HepG2 (cell line): ENCODE measurements around the gene GRM1. TPM values are rescaled to one million over a fixed set of nuclear protein-coding genes. Genes with fewer than 3 reads are reported as not detected.

Experiments
- ATAC-seq: fragments of 200-7000 bp; cut with Tn5 transposase; 3 replicates; pipeline ENCODE4 v1.9.1; 2020; ENCODE audit warnings: mild to moderate bottlenecking, moderate library complexity
- BruUV-seq: library from RNA; stranded (reverse); fragments of 400-500 nt; replicated peaks from 2 replicates; lab custom pipeline; 2021; lab: Mats Ljungman, UMichigan
- CTCF ChIA-PET: fragments of 300-600 bp; formaldehyde crosslinking; extraction: SDS; loops from one replicate; lab custom pipeline; 2021; ENCODE audit warnings: low total read pairs, inconsistent platforms, low intra/inter-chr PET ratio; lab: Yijun Ruan, JAX
- POLR2A ChIA-PET: fragments of 350-600 bp; sonication (Branson Sonifier 250); formaldehyde crosslinking; loops from one replicate; lab custom pipeline; 2020; ENCODE audit warnings: antibody characterized with exemption, inconsistent platforms; lab: Yijun Ruan, JAX
- DNase-seq: peaks from one replicate; pipeline ENCODE4 v3.0.0-alpha.2; 2015; ENCODE audit warnings: low spot score
- FAIRE-seq: peaks from 3 replicates; lab custom pipeline; 2011; peaks lifted over from hg19 to GRCh38; lab: Jason Lieb, UNC
- H2AFZ ChIP-seq: one replicate; pipeline ENCODE4 v1.6.1; 2011; ENCODE audit warnings: low read length, inconsistent platforms
- H3K27ac ChIP-seq: fragments of 300-600 bp; 3 replicates; pipeline ENCODE4 v1.8.0; 2011; ENCODE audit warnings: mixed run types, mild to moderate bottlenecking, mixed read lengths, low read length, inconsistent platforms; ENCODE audit not compliant: insufficient read depth; ENCODE audit errors: extremely low read length
- H3K27me3 ChIP-seq, 2 experiments: fragments of 200-600 bp in 1 of 2; 2 replicates in 1 of 2; 3 replicates in 1 of 2; pipeline versions ENCODE4 v1.6.0 to v1.8.0; 2011; ENCODE audit warnings: low read length in 2 of 2, mild to moderate bottlenecking in 2 of 2, moderate library complexity in 2 of 2, inconsistent platforms in 1 of 2; ENCODE audit not compliant: insufficient read depth in 2 of 2, control insufficient read depth in 1 of 2
- H3K36me3 ChIP-seq, 2 experiments: fragments of 200-600 bp in 1 of 2; replicated peaks in 1 of 2; 2 replicates in 1 of 2; 3 replicates in 1 of 2; pipeline versions ENCODE4 v1.5.1 to v1.8.0; 2011; ENCODE audit warnings: low read length in 2 of 2, inconsistent platforms in 1 of 2; ENCODE audit not compliant: insufficient read depth in 2 of 2, control insufficient read depth in 1 of 2
- H3K4me1 ChIP-seq: 2 replicates; pipeline ENCODE4 v1.5.1; 2012; ENCODE audit warnings: low read length, inconsistent platforms; ENCODE audit not compliant: insufficient read depth
- H3K4me2 ChIP-seq: 2 replicates; pipeline ENCODE4 v1.6.0; 2011; ENCODE audit warnings: low read depth, low read length, inconsistent platforms
- H3K4me3 ChIP-seq, 3 experiments: fragments of 200-600 bp in 1 of 3; sonication (generic), shearing (Covaris generic) in 1 of 3; replicated peaks in 1 of 3; 2 replicates each; pipeline ENCODE4 v1.5.1; 2011 to 2016; ENCODE audit warnings: low read length in 3 of 3, inconsistent platforms in 2 of 3, low read depth in 2 of 3, mild to moderate bottlenecking in 2 of 3, control low read depth in 1 of 3, mixed read lengths in 1 of 3; ENCODE audit not compliant: insufficient read depth in 1 of 3
- H3K79me2 ChIP-seq: one replicate; pipeline ENCODE4 v1.6.1; 2011; ENCODE audit warnings: low read length, inconsistent platforms; ENCODE audit not compliant: insufficient read depth
- H3K9ac ChIP-seq: 2 replicates; pipeline ENCODE4 v1.6.0; 2011; ENCODE audit warnings: mild to moderate bottlenecking, low read depth, low read length, inconsistent platforms; ENCODE audit not compliant: insufficient read depth
- H3K9me3 ChIP-seq: 2 replicates; pipeline ENCODE4 v1.5.1; 2012; ENCODE audit warnings: mild to moderate bottlenecking, low read length
- H4K20me1 ChIP-seq: 2 replicates; pipeline ENCODE4 v1.6.0; 2011; ENCODE audit warnings: inconsistent platforms, mild to moderate bottlenecking, low read length, moderate library complexity; ENCODE audit not compliant: insufficient read depth
- CREB1 ChIP-seq, 2 experiments: fragments of 450-650 bp in 1 of 2; IDR thresholded peaks; 2 replicates each; pipeline ENCODE4 v1.6.1; 2016 to 2017; ENCODE audit warnings: control low read depth in 1 of 2, mild to moderate bottlenecking in 1 of 2, missing compliant biosample characterization in 1 of 2, missing genetic modification characterization in 1 of 2
- E2F5 ChIP-seq: sonication (generic); formaldehyde crosslinking; conservative IDR thresholded peaks from 2 replicates; pipeline ENCODE4 v1.4.0; 2020; ENCODE audit warnings: missing genetic modification reagents
- ELK4 ChIP-seq: sonication (generic); formaldehyde crosslinking; IDR thresholded peaks from 2 replicates; pipeline ENCODE4 v1.9.0; 2021; ENCODE audit warnings: missing genetic modification reagents, borderline replicate concordance
- ESRRA ChIP-seq: sonication (generic); formaldehyde crosslinking; IDR thresholded peaks from 2 replicates; pipeline ENCODE4 v1.5.1; 2020; ENCODE audit warnings: mild to moderate bottlenecking, low read depth, missing genetic modification reagents
- KLF6 ChIP-seq: IDR thresholded peaks from 2 replicates; pipeline ENCODE4 v1.8.0; 2016; ENCODE audit warnings: missing biosample characterization, missing genetic modification reagents
- MLX ChIP-seq: IDR thresholded peaks from 2 replicates; pipeline ENCODE4 v1.6.1; 2016
- PHB2 ChIP-seq: fragments of 450-650 bp; IDR thresholded peaks from 2 replicates; pipeline ENCODE4 v1.6.1; 2018; ENCODE audit not compliant: partially characterized antibody
- SIN3A ChIP-seq: IDR thresholded peaks from 2 replicates; pipeline ENCODE4 v1.6.1; 2011; ENCODE audit warnings: low read depth, mild to moderate bottlenecking, control low read depth, low read length, borderline replicate concordance
- ZBTB42 ChIP-seq: sonication (generic); formaldehyde crosslinking; IDR thresholded peaks from 2 replicates; pipeline ENCODE4 v1.5.0; 2020; ENCODE audit warnings: mild to moderate bottlenecking, missing genetic modification reagents
- ZNF383 ChIP-seq: sonication (generic); formaldehyde crosslinking; IDR thresholded peaks from 2 replicates; pipeline ENCODE4 v1.4.0; 2020; ENCODE audit warnings: missing genetic modification reagents, mild to moderate bottlenecking, borderline replicate concordance
- ZNF660 ChIP-seq: sonication (generic); formaldehyde crosslinking; IDR thresholded peaks from 2 replicates; pipeline ENCODE4 v1.5.1; 2020; ENCODE audit warnings: mild to moderate bottlenecking, low read depth, missing genetic modification reagents, borderline replicate concordance
- ZNF788 ChIP-seq: sonication (generic); formaldehyde crosslinking; IDR thresholded peaks from 2 replicates; pipeline ENCODE4 v1.5.0; 2020; ENCODE audit warnings: mild to moderate bottlenecking, missing genetic modification reagents, borderline replicate concordance
- WGBS: methylation state at CpG from one replicate; pipeline ENCODE4 v1.1.6; 2017; ENCODE audit warnings: low lambda C conversion rate; 5-methylcytosine and 5-hydroxymethylcytosine counted together
- in situ Hi-C: cut with HindIII; loops from 2 replicates; pipeline ENCODE4 v1.10.0; 2017; ENCODE audit warnings: low pct_unique_long_range_greater_than_20kb; ENCODE audit not compliant: extremely low pct_ligation_motif_present
- intact Hi-C: fragments of 100-400 bp; cut with micrococcal nuclease; formaldehyde crosslinking; loops from one replicate; pipeline ENCODE4 v1.10.0; 2022; ENCODE audit not compliant: unreplicated experiment
- polyA plus RNA-seq, 8 experiments: library from polyadenylated mRNA; depleted of rRNA in 3 of 8; stranded (reverse) in 7 of 8; unstranded in 1 of 8; fragments of >200 nt; fragmentation: Illumina TruSeq in 4 of 8; extraction: Trizol in 4 of 8; gene quantifications; 2 replicates each; pipeline versions ENCODE4 v1.2.1 to v1.2.3, GENCODE V29; 2011 to 2016; ENCODE audit warnings: low read depth in 4 of 8, missing spikeins in 1 of 8, mixed read lengths in 1 of 8; ENCODE audit not compliant: insufficient read depth in 1 of 8
- total RNA-seq, 5 experiments: library from RNA; depleted of rRNA; stranded (reverse); fragments of >200 nt; fragmentation: Illumina TruSeq; extraction: Trizol; gene quantifications; 2 replicates each; pipeline ENCODE4 v1.2.3, GENCODE V29; 2016; ENCODE audit warnings: low read depth in 1 of 5
- TF ChIP-seq, protein P1 (sequence below): sonication (generic); formaldehyde crosslinking; IDR thresholded peaks from 2 replicates; pipeline ENCODE4 v1.4.0; 2020; ENCODE audit warnings: mild to moderate bottlenecking, low read depth, missing genetic modification reagents
- TF ChIP-seq, protein P2 (sequence below): sonication (generic); formaldehyde crosslinking; IDR thresholded peaks from 2 replicates; pipeline ENCODE4 v1.9.0; 2021; ENCODE audit warnings: missing genetic modification reagents, mild to moderate bottlenecking, borderline replicate concordance
- TF ChIP-seq, protein P3 (sequence below): sonication (generic); formaldehyde crosslinking; IDR thresholded peaks from 2 replicates; pipeline ENCODE4 v1.5.1; 2020; ENCODE audit warnings: missing genetic modification reagents, mild to moderate bottlenecking, borderline replicate concordance

GRM1 gene
- total and polyA plus RNA-seq, 2 of the 13 experiments (the other 11 are each of a cell fraction or from before 2014, with no cell fraction given), result 0.09 TPM; not detected in 1

- no peak for TF ChIP-seq SIN3A
- no peak for TF ChIP-seq CREB1 (IDR thresholded peaks at IDR 0.05)
- TF ChIP-seq CREB1 (CRISPR knock-in tag; IDR thresholded peaks at IDR 0.05), result no peak
- no peak for TF ChIP-seq ZNF788 (CRISPR knock-in tag)
- TF ChIP-seq MLX (CRISPR knock-in tag), result no peak
- no peak for TF ChIP-seq E2F5 (CRISPR knock-in tag)
- no peak for TF ChIP-seq ESRRA (CRISPR knock-in tag)
- no peak for TF ChIP-seq ZNF660 (CRISPR knock-in tag)
- no peak for TF ChIP-seq PHB2
- no peak for TF ChIP-seq ZNF383 (CRISPR knock-in tag)
- TF ChIP-seq, protein P1, sequence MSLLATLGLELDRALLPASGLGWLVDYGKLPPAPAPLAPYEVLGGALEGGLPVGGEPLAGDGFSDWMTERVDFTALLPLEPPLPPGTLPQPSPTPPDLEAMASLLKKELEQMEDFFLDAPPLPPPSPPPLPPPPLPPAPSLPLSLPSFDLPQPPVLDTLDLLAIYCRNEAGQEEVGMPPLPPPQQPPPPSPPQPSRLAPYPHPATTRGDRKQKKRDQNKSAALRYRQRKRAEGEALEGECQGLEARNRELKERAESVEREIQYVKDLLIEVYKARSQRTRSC (CRISPR knock-in tag), result no peak
- TF ChIP-seq KLF6, result no peak
- no peak for TF ChIP-seq ELK4 (CRISPR knock-in tag)
- TF ChIP-seq, protein P2, sequence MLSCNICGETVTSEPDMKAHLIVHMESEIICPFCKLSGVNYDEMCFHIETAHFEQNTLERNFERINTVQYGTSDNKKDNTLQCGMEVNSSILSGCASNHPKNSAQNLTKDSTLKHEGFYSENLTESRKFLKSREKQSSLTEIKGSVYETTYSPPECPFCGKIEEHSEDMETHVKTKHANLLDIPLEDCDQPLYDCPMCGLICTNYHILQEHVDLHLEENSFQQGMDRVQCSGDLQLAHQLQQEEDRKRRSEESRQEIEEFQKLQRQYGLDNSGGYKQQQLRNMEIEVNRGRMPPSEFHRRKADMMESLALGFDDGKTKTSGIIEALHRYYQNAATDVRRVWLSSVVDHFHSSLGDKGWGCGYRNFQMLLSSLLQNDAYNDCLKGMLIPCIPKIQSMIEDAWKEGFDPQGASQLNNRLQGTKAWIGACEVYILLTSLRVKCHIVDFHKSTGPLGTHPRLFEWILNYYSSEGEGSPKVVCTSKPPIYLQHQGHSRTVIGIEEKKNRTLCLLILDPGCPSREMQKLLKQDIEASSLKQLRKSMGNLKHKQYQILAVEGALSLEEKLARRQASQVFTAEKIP (CRISPR knock-in tag), result no peak
- TF ChIP-seq ZBTB42 (CRISPR knock-in tag), result no peak
- TF ChIP-seq, protein P3, sequence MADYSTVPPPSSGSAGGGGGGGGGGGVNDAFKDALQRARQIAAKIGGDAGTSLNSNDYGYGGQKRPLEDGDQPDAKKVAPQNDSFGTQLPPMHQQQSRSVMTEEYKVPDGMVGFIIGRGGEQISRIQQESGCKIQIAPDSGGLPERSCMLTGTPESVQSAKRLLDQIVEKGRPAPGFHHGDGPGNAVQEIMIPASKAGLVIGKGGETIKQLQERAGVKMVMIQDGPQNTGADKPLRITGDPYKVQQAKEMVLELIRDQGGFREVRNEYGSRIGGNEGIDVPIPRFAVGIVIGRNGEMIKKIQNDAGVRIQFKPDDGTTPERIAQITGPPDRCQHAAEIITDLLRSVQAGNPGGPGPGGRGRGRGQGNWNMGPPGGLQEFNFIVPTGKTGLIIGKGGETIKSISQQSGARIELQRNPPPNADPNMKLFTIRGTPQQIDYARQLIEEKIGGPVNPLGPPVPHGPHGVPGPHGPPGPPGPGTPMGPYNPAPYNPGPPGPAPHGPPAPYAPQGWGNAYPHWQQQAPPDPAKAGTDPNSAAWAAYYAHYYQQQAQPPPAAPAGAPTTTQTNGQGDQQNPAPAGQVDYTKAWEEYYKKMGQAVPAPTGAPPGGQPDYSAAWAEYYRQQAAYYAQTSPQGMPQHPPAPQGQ (CRISPR knock-in tag), result no peak
- no peaks in the 10 kb centered on the region for H3K4me1 ChIP-seq
- H3K9me3 ChIP-seq, result no peaks in the 10 kb centered on the region
- 0% methylated on average over 1 of the region's 1 CpG for WGBS
- H3K27ac ChIP-seq, result no peak overlapping the region
- no peaks in the 10 kb centered on the region for H3K27me3 ChIP-seq
- H3K4me3 ChIP-seq, result no peak overlapping the region
- DNase-seq (no peak), ATAC-seq (no peak), FAIRE-seq (no peak)
- H2AFZ ChIP-seq, result no peak overlapping the region
- BruUV-seq, result no TSS peak
- no peaks in the 10 kb centered on the region for H4K20me1 ChIP-seq
- CTCF ChIA-PET, result no interaction called here
- no peaks in the 10 kb centered on the region for H3K36me3 ChIP-seq
- H3K79me2 ChIP-seq, result no peaks in the 10 kb centered on the region
- in situ Hi-C loops (no loop called here), intact Hi-C loops (no loop called here)
- POLR2A ChIA-PET, result no interaction called here
- H3K9ac ChIP-seq, result no peak overlapping the region
- no peak overlapping the region for H3K4me2 ChIP-seq
Observed at GRCh38 chr6:146149770-146150169, 120.9 kb downstream of the GRM1 start.
